ENCODE results near the gene BCL7B. TPM values are rescaled to one million over a fixed set of nuclear protein-coding genes. Genes with fewer than 3 reads are reported as not detected.

Gene BCL7B
- total and polyA plus RNA-seq, 2 of the 13 experiments (the other 11 are each of a cell fraction or from before 2014, with no cell fraction given): 24.3 to 38.2 TPM

- TF ChIP-seq PATZ1 (CRISPR knock-in tag; IDR thresholded peaks at IDR 0.05) (peak; percentile 61), PHF20 (CRISPR knock-in tag; IDR thresholded peaks at IDR 0.05) (0 out of 2 replicates have a peak, but pooled peaks have one; percentile 52), SP4 (CRISPR knock-in tag; IDR thresholded peaks at IDR 0.05) (peak; percentile 74), GATAD1 (CRISPR knock-in tag; IDR thresholded peaks at IDR 0.05) (peak; percentile 49; the same call in 1 of the 2 replicates), NR2C2 (CRISPR knock-in tag; IDR thresholded peaks at IDR 0.05; ENCODE audit: borderline replicate concordance) (peak; percentile 97), NFYC (CRISPR knock-in tag; IDR thresholded peaks at IDR 0.05) (peak; percentile 72), RARA (CRISPR knock-in tag; IDR thresholded peaks at IDR 0.05) (peak; percentile 16; the same call in 1 of the 2 replicates), HIC2 (CRISPR knock-in tag; IDR thresholded peaks at IDR 0.05; ENCODE audit: low read depth) (peak; percentile 47; the same call in 1 of the 2 replicates), PRDM15 (CRISPR knock-in tag; IDR thresholded peaks at IDR 0.05) (peak; percentile 84), NR2F6 (IDR thresholded peaks at IDR 0.05) (no peak), NR2F6 (CRISPR knock-in tag; IDR thresholded peaks at IDR 0.05) (peak; percentile 23; the same call in 1 of the 2 replicates), ZNF326 (CRISPR knock-in tag; IDR thresholded peaks at IDR 0.05; ENCODE audit: borderline replicate concordance) (no peak), ZNF607 (CRISPR knock-in tag; IDR thresholded peaks at IDR 0.05; ENCODE audit: borderline replicate concordance) (0 out of 2 replicates have a peak, but pooled peaks have one; percentile 9), CHD2 (IDR thresholded peaks at IDR 0.05; ENCODE audit: low read depth, low read length) (no peak)
- TF ChIP-seq, protein P1, sequence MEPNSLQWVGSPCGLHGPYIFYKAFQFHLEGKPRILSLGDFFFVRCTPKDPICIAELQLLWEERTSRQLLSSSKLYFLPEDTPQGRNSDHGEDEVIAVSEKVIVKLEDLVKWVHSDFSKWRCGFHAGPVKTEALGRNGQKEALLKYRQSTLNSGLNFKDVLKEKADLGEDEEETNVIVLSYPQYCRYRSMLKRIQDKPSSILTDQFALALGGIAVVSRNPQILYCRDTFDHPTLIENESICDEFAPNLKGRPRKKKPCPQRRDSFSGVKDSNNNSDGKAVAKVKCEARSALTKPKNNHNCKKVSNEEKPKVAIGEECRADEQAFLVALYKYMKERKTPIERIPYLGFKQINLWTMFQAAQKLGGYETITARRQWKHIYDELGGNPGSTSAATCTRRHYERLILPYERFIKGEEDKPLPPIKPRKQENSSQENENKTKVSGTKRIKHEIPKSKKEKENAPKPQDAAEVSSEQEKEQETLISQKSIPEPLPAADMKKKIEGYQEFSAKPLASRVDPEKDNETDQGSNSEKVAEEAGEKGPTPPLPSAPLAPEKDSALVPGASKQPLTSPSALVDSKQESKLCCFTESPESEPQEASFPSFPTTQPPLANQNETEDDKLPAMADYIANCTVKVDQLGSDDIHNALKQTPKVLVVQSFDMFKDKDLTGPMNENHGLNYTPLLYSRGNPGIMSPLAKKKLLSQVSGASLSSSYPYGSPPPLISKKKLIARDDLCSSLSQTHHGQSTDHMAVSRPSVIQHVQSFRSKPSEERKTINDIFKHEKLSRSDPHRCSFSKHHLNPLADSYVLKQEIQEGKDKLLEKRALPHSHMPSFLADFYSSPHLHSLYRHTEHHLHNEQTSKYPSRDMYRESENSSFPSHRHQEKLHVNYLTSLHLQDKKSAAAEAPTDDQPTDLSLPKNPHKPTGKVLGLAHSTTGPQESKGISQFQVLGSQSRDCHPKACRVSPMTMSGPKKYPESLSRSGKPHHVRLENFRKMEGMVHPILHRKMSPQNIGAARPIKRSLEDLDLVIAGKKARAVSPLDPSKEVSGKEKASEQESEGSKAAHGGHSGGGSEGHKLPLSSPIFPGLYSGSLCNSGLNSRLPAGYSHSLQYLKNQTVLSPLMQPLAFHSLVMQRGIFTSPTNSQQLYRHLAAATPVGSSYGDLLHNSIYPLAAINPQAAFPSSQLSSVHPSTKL (CRISPR knock-in tag; IDR thresholded peaks at IDR 0.05): no peak; the same call in 1 of the 2 replicates
- TF ChIP-seq, protein P2, sequence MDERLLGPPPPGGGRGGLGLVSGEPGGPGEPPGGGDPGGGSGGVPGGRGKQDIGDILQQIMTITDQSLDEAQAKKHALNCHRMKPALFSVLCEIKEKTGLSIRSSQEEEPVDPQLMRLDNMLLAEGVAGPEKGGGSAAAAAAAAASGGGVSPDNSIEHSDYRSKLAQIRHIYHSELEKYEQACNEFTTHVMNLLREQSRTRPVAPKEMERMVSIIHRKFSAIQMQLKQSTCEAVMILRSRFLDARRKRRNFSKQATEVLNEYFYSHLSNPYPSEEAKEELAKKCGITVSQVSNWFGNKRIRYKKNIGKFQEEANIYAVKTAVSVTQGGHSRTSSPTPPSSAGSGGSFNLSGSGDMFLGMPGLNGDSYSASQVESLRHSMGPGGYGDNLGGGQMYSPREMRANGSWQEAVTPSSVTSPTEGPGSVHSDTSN (CRISPR knock-in tag; IDR thresholded peaks at IDR 0.05): no peak
- TF ChIP-seq, protein P3, sequence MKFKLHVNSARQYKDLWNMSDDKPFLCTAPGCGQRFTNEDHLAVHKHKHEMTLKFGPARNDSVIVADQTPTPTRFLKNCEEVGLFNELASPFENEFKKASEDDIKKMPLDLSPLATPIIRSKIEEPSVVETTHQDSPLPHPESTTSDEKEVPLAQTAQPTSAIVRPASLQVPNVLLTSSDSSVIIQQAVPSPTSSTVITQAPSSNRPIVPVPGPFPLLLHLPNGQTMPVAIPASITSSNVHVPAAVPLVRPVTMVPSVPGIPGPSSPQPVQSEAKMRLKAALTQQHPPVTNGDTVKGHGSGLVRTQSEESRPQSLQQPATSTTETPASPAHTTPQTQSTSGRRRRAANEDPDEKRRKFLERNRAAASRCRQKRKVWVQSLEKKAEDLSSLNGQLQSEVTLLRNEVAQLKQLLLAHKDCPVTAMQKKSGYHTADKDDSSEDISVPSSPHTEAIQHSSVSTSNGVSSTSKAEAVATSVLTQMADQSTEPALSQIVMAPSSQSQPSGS (CRISPR knock-in tag; IDR thresholded peaks at IDR 0.05): 0 out of 2 replicates have a peak, but pooled peaks have one; percentile 2
Observed at GRCh38 chr7:73557108-73557396, 438 bp downstream of the BCL7B start (continued).
